ENCODE data around the gene BBS4.
"Not testable (repeated sequence)": the region's sequence is repeated elsewhere in the genome, so short reads cannot be mapped to it uniquely, and the experiment has no call there.

The BBS4 gene, protein sequence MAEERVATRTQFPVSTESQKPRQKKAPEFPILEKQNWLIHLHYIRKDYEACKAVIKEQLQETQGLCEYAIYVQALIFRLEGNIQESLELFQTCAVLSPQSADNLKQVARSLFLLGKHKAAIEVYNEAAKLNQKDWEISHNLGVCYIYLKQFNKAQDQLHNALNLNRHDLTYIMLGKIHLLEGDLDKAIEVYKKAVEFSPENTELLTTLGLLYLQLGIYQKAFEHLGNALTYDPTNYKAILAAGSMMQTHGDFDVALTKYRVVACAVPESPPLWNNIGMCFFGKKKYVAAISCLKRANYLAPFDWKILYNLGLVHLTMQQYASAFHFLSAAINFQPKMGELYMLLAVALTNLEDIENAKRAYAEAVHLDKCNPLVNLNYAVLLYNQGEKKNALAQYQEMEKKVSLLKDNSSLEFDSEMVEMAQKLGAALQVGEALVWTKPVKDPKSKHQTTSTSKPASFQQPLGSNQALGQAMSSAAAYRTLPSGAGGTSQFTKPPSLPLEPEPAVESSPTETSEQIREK

DNA sequence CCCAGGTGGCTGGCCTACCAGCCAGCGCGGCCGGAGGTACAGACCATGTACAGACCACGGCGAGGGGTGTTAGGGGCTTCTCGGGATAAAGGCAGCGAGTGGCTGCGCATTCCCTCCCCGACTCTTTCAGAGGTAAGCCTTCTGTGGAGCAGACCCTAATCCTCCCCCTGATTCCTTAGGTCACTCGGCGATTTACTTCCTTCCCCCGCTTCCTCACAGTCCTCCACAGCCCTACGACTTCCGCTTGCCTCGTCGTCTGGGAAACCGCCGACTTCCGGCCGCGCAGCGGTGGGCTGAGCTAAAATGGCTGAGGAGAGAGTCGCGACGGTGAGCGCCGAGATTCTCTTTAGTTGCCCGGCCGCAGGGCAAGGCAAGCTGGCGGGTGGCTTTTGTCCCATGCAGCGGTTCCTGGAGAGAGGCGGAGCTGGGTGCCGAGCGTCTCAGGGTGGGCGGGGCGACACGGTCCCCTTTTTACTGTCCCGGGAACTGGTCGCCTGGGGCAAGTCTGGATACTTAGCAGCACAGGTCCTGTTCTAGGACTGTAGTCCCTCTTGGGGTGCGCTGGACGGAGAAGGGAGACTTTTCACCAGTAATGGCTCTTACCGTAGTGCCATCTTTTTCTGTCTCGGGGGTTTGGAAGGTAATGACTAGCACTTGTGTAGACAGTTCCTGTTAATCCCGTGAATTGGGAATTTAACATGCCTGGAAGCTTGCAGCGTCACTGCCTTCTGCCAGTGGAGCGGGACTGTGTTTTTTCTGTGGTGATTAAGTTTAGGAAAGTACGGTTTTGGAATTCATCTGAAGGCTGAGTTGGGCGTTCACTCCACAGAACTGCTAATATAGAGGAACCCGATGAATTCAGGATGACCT, at the start of gene BBS4, which contains the start of gene HIGD2B:
BBS4 (plus strand) TSS at position 283 of the 870 bp plus-strand sequence; CDS start at position 304, 21 bp downstream.
HIGD2B (minus strand) TSS at position 258 of the 870 bp plus-strand sequence. CDS start 9,808 bp downstream, outside the sequence.
- peak; percentile 80 for DNase-seq

DNA sequence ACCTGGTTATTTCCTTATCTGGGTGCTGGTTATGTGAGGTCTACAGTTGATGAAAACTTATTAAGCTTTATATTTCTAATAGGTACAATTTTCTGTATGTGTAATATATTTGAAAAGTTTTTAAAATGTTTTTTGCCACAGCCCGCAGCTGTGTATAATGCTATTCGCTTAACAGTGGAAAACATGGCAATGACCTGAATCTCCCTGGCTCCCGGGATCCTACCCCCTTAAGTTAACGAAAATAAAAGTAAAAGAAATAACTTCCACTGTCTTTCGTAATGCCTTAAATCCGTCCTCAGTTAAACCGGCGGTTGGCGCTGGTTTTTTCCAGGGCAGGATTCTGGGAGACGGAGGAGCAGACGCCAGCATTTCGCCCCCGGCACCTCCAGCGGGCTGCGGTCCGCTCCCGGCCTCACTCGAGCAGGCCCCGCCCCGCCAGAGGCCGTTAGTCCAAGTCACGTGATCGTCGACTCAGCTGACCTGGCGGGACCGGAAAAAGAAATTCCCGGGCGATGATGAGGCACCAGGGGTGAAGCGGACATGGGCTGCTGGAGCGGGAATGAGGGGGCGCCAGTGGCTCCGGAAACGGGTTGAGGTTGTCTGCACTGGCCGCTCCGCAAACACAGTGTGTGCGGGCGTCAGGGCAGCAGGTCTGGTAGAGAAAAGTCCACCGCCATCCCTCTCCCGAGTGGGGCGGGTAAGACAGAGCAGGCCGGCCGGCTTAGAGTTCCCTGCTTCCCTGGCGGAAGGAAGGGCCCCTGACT, 49.3 kb upstream of the BBS4 start:
- DNase-seq: peak; percentile 39

DNA sequence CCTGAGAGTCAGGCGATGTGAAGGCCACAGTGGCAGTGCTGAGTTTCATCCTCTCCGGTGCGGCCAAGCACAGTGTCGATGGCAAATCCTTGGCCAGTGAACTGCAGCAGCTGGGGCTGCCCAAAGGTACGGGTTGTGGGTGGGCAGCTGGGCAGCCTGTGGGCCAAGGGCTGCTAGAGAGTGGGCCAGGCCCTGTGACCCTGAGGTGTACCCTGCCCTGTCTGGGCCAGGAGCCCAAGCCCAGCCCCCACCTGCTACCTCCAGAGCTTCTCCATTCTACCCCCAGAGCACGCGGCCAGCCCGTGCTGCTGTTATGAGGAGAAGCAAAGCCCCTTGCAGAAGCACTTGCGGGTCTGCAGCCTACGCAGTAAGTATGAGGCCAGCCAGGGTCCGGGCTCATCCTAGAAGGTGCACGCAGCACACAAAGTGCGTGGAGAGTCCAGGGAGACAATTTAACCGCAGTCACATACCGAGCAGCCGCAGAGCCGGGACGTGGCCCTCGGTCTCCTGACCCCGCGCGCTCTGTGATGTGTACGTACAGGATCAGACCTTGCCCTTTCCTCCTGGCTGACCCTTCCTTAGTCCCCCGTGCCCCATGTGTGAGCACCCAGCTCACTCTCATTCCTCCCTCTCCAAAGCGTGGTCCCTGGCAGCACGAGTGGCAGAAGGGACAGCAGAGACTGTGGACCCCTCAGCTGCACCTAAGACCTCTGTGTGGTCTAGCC, 46.1 kb upstream of the BBS4 start:
- DNase-seq: not testable (repeated sequence)

DNA sequence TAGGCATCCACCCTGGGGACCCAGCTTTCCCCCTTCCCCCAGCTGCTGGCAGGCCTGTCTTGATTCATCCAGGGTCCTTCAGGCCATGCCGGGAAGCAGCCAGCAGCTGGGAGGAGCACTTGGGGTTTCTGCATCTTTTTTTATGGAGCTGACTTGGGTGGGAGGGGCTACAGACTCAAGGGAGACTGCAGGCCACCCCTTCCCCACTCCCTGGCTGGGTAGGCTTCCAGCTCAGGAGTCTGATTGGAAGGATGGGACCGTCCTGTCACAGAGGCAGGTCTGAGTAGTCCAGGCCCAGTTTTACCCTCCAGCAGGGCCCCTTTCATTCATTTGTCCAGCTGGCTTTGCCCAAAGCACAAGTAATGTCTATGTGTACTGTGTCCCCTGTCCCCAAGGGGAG, 43.7 kb upstream of the BBS4 start:
- not testable (repeated sequence) for DNase-seq

DNA sequence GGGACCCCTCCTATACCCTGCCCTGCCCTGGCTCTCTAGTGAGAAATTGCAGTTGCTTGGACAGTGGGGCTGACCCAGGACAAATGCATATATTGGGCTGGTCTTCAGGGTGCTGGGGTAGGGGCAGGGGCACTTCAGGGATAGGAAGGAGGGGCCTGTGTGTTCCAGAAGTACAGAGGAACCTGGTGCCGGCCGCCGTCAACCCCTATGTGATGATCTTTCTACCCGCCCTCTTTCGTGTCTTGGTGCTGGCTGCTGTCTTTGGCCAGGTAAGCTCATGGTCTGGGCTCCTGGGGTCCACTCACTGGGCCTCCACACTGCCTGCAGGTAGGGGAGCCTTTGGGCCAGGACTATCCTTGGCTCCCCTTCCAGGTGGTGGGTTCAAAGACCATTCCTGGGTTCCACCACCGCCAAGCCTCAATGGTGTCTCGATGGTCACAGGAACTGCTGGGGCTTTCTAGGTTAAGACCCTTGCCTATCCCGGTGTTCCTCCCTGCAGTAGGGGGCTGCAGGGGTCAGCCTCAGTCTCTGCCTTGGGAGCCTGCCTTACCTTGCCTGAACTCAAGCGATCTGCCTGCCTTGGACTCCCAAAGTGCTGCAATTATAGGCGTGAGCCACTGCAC, 37.3 kb upstream of the BBS4 start:
- DNase-seq: not testable (repeated sequence)

DNA sequence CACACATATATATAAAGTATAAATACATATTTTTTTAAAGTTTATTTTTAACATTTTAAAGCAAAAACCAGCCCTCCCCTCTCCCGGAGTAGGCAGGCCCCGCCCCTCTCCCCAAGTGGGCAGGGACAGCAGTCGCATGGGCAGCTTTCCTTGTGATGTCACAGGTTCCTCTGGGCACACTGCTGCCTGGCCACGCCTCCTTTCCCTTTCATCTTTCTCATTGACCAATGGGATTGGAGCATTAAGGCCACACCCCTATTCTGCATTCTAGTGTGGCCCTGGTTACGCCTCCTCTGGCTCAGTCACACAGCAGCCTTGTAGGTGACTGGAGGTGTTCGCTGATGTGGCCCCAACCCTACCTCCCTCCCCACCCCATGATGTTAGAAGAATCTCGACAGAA, 31.6 kb upstream of the BBS4 start, which contains the start of gene GOLGA6B:
GOLGA6B (plus strand) TSS at position 301 of the 400 bp plus-strand sequence; CDS start at position 342, 41 bp downstream.
- DNase-seq: not testable (repeated sequence)

DNA sequence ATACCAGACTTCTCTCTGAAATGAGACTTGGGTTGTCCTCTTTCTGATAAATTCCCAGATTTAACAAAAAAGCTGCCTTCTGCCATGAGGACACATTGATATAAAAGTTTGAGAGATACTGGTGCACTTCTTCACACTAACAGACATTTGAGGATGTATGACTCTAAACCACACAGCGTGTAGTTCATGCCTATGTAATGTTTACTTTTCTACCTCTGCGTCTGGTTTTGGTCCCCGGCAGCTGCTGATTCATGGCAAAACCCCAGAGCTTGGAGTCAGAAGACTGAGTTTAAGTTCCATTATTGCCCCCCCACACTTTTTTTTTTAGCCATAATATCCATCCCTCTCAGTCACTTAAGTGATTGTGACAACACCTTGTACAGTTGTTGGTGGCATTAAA, 30.0 kb upstream of the BBS4 start:
- DNase-seq: not testable (repeated sequence)

DNA sequence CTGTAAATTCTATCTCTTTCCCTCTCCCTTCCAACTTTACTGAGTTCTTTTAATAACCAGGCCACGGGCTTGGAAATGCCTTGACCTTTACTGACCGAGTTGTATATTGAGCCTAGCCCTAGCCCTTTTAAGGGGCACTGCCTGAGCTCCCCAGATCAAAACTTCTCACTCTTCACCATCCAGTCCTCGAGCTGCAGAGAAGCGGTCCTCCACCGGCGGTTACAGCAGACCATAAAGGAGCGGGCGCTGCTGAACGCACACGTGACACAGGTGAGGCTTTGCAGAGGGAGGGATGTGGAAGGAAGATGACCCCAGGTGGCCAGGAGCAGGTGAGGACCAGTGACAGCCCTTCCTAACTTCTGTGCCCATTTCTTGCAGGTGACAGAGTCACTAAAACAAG, 24.9 kb upstream of the BBS4 start:
- not testable (repeated sequence) for DNase-seq

DNA sequence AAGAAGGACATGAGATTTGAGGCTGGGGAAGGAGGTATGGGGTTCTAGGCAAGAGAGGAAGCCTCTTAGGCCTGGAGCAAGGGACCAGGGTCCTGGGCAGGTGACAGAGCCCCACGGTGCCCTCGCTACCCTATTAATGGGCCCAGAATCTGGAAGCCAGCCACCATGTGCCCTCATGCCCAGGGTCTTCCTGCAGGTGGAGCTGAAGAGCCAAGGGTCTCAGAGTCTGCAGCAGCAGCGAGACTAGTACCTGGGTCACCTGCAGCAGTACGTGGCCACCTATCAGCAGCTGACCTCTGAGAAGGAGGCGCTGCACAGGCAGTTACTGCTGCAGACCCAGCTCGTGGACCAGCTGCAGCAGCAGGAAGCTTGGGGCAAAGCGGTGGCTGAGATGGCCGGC, 22.1 kb upstream of the BBS4 start:
- not testable (repeated sequence) for DNase-seq

DNA sequence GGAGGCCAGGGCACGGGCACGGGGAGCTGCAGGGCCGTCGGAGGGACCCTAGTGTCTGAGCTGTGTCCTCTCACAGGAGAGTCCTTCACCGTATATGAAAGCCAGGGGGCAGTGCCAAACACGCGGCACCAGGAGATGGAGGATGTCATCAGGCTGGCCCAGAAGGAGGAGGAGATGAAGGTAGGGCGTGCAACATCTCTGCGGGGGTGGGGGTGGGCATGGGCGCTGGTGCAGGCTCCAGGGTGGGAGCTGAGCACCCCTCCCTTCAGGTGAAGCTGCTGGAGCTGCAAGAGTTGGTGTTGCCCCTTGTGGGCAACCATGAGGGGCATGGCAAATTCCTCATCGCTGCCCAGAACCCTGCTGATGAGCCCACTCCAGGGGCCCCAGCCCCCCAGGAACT, 20.3 kb upstream of the BBS4 start:
- DNase-seq: not testable (repeated sequence)

DNA sequence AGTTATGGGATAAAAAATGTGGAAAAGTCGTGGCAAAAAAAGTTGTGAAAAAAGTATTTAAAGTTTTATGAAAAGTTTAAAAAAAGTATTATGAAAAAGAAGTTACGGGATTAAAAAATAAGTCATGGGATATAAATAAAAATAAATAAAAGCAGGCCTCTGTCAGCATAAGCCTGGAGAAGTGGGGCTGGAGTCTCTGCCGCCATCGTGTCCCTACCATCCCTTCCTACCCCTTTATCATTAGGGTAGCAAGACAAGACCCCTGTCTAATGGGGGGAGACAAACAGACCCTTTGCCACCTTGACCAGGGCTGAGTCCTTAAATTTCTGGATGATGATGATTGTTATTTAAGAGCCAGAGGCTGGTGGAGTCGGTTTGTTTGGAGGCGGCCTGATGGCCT, 16.2 kb upstream of the BBS4 start:
- DNase-seq: not testable (repeated sequence)

DNA sequence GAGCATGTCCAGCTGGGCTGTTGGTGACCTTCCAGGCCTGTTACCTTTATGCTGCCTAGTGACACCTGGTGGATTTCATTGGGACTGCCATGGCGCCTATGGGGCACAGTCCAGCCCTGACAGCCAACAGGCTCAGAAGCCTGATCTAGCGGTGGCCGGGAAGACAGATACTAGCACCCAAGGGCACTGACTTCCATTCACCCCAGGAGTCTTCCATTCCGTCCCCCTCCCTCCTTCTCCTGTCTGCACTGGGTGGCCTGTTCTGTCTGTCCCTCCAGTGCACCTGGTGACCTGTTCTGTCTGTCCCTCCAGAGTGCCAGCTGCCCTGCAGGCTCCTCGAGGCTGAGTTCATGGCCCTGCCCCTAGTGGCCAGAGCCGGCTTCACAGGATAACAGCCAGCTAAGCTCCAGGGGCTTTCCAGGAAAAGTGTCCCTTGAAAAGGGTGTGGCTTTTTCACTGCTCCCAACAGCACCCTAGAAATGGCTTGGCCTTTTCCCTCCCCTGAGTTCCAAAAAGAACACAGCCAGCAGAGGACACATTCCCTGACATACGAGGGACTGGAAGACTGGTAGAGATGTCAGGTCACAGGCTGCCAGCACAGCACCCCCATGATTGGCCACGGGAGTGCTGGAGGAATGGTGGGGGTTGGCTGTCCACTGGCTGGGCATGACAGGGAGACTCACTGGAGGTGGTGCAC, 15.2 kb upstream of the BBS4 start:
- peak; percentile 69 for DNase-seq

DNA sequence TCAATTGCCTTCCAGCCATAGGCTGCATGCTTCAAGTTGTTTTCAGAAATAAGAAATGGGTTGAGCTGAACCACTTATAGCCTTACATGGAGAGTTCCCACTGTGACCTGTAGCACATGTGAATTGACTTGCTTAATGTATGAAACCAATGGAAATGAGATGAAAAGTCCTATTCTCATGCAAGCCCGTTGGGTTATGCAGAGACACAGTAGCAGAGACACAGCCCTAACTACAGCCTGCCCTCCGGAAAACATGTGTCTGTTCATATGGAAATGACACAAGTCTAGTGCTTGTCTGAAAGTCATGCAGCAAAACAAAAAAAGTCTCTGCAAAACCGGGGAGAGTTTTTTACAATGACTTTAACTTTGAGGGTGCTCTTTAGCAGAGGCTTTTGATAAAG, 14.5 kb upstream of the BBS4 start:
- DNase-seq: no peak

DNA sequence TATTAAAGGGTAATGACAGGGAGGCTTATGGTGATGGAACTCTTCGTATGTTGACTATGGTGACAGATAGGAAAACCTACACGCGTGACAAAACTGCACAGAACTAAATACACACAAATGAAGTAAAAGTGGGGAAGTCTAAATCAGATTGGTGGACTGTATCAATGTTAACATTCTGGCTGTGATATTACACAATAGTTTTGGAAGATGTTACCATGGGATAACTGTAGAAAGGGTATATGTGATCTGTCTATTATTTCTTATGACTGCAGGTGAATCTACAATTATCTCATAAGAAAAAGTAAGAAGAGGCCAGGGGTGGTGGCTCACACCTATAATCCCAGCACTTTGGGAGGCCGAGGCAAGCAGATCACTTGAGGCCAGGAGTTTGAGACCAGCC, 9.2 kb upstream of the BBS4 start:
- DNase-seq: no peak

DNA sequence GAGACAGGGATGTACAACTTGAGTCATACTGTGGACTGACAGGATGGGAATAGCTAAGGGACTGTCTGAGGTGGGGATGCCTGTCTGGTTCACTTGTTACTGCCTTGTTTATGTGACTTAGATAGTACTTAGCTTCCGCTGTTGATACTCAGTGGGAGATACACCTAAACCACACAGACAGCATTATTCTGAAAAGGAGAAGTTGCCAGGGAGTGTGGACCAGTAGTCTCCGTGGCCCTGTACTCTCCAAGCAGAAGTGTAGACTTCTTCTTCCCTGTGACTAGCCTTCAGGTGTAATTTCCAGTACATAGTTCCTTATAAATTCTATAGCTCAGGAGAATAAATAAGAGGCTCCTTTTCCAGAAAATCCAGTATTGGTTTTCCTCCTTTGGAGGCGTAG, 5.1 kb upstream of the BBS4 start:
- DNase-seq: no peak

DNA sequence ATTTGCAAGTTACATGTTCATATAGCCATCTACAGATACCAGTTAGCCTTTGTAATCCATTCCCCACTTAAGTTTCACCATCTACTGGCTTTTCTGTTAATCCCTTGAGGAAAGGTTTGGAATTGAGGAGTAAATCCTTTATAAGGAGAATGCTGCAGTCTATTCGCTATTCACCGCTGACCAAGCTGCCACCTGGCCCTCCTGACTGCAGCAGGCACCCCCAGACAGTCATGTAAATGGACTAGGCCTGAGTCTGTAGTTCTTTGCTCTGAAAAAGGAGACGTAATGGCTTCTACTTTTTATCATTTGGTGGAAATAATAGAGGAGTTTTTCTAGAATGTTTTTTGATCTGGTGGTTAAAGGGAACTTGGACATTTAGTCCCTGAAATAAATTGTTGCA, 3.2 kb upstream of the BBS4 start:
- DNase-seq: no peak

DNA sequence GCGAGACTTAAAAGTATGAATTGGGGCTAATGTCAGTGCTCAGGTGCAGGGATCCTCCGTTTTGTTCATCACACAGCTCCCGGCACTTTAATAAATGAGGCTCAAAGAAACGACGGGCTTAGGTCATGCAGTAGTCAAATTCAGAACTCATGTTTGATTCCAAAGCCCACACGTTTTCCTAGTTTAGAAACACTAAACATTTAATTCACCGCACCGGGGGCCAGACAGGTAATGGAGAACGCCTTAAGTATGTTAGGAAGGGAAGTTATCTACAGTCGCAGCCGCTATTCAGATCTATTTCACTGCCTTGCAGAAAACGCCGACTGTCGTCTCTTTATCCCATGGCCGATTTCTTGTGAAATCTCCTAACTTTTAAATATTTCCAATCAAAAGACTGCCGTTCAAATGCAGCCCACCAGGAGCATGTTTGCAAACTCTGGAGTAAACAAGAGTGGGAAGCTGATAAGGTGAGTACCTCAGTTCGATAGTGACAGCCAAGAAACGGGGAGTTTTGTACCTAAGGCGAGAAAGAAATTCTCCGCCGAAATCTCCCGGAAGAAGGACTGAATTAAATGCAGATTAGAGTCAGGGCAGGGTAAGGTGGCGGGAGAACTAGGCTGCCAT, 594 bp upstream of the BBS4 start:
- no peak for DNase-seq

DNA sequence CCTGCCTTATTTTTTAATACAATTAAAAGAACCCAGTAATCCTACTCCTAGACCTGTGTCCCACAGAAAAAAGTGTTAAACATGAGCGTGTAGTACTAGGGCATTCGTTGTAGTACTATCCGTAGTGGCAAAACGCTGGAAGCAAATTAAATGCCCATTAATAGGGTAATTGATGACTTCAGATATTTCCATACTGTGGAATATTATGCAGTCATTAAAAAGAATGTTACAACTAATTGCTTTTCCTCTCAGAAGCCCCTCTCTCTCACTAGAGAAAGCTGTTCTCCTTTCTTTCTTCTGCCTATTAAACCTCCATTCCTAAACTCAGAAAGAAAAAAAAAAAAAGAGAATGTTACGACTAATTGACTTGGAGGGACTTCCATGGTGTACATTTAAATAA, 2.7 kb downstream of the BBS4 start:
- no peak for DNase-seq

DNA sequence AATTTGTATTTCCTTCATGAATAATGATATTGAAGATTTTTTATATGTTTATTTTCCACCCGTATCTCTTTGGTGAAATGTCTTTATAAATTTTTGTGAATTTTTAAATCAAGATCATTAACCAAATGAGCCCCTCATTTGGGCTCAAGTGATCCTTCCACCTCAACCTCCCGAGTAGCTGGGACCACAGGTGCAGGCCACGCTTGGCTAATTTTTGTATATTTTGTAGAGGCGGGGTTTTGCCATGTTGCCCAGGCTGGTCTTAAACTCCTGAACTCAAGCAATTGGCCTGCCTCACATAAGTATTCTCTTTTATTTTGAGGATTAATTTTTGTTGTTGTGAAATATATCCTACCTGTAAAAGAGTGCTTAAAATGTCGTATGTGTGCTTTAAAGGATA, 4.9 kb downstream of the BBS4 start:
- DNase-seq: no peak

DNA sequence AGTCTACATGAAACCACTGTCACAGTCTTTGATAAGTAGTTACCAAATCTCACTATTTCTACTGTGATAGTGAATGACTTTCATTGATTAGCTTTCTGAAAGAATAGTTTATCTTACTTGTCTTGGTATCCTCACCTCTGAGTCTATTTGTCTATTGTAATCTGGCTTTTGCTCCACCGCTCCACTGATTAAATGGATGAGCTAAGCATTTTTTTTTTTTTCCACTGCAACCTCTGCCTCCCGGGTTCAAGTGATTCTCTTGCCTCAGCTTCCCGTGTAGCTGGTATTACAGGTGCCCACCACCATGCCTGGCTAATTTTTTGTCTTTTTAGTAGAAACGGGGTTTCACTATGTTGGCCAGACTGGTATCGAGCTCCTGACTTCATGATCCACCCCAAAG, 12.9 kb downstream of the BBS4 start:
- no peak for DNase-seq

Measured in activated CD4-positive, alpha-beta T cell treated with anti-CD3 and anti-CD28 coated beads, Interleukin-2, amount 50 U/mL, for 1 hour (primary cell).